Activated naive CD4-positive, alpha-beta T cell treated with Interleukin-2 at 50 U/mL for 16 hours (primary cell): ENCODE results near the gene AKAP9.
"Not testable (repeated sequence)": the region's sequence is repeated elsewhere in the genome, so short reads cannot be mapped to it uniquely, and the experiment has no call there.

Experiments used
- DNase-seq: peaks from one replicate; pipeline ENCODE4 v3.0.0-alpha.2; 2020

The AKAP9 gene

GRCh38 chr7:91946549-91946948 lies 5.9 kb downstream of the AKAP9 start:
- no peak for DNase-seq

GRCh38 chr7:91947948-91948347 lies 7.3 kb downstream of the AKAP9 start:
- DNase-seq: no peak

GRCh38 chr7:91949221-91950009 lies 8.8 kb downstream of the AKAP9 start:
- DNase-seq: no peak

- no peak for DNase-seq
Measured at GRCh38 chr7:91953618-91954017, 13.0 kb downstream of the AKAP9 start.

- not testable (repeated sequence) for DNase-seq
Measured at GRCh38 chr7:91956464-91956863, 15.8 kb downstream of the AKAP9 start.

GRCh38 chr7:91957232-91957631 lies 16.6 kb downstream of the AKAP9 start:
- no peak for DNase-seq

- DNase-seq: no peak
Measured at GRCh38 chr7:91957823-91958222, 17.2 kb downstream of the AKAP9 start.

GRCh38 chr7:91959023-91959422 lies 18.4 kb downstream of the AKAP9 start:
- DNase-seq: no peak

- no peak for DNase-seq
Measured at GRCh38 chr7:91961816-91962215, 21.2 kb downstream of the AKAP9 start.

GRCh38 chr7:91962419-91962818 lies 21.8 kb downstream of the AKAP9 start:
- DNase-seq: no peak

- DNase-seq: not testable (repeated sequence)
Measured at GRCh38 chr7:91967513-91967912, 26.9 kb downstream of the AKAP9 start.

- no peak for DNase-seq
Measured at GRCh38 chr7:91973639-91974038, 33.0 kb downstream of the AKAP9 start.

GRCh38 chr7:91974066-91974465 lies 33.4 kb downstream of the AKAP9 start:
- DNase-seq: no peak

GRCh38 chr7:91976743-91977142 lies 36.1 kb downstream of the AKAP9 start:
- DNase-seq: no peak

- no peak for DNase-seq
Measured at GRCh38 chr7:91979590-91979989, 38.9 kb downstream of the AKAP9 start.

GRCh38 chr7:91982352-91982751 lies 41.7 kb downstream of the AKAP9 start:
- not testable (repeated sequence) for DNase-seq

GRCh38 chr7:91988213-91988612 lies 47.6 kb downstream of the AKAP9 start:
- DNase-seq: no peak

- DNase-seq: no peak
Measured at GRCh38 chr7:91993976-91994375, 53.3 kb downstream of the AKAP9 start.

- DNase-seq: no peak
Measured at GRCh38 chr7:91995391-91996105, 54.9 kb downstream of the AKAP9 start.

GRCh38 chr7:91999631-92000565 lies 59.2 kb downstream of the AKAP9 start:
- no peak for DNase-seq

- DNase-seq: no peak
Measured at GRCh38 chr7:92002720-92003119, 62.1 kb downstream of the AKAP9 start.

- no peak for DNase-seq
Measured at GRCh38 chr7:92006046-92006445, 65.4 kb downstream of the AKAP9 start.

GRCh38 chr7:92010215-92010614 lies 69.6 kb downstream of the AKAP9 start:
- no peak for DNase-seq
